Measurements from ENCODE around the gene SPHK2. TPM values are rescaled to one million over a fixed set of nuclear protein-coding genes. Genes with fewer than 3 reads are reported as not detected.

SPHK2 gene
- polyA plus RNA-seq (2013, experiment 1 of 2): 19.4 TPM
- 20.6 TPM for polyA plus RNA-seq (2013, experiment 2 of 2)

DNA sequence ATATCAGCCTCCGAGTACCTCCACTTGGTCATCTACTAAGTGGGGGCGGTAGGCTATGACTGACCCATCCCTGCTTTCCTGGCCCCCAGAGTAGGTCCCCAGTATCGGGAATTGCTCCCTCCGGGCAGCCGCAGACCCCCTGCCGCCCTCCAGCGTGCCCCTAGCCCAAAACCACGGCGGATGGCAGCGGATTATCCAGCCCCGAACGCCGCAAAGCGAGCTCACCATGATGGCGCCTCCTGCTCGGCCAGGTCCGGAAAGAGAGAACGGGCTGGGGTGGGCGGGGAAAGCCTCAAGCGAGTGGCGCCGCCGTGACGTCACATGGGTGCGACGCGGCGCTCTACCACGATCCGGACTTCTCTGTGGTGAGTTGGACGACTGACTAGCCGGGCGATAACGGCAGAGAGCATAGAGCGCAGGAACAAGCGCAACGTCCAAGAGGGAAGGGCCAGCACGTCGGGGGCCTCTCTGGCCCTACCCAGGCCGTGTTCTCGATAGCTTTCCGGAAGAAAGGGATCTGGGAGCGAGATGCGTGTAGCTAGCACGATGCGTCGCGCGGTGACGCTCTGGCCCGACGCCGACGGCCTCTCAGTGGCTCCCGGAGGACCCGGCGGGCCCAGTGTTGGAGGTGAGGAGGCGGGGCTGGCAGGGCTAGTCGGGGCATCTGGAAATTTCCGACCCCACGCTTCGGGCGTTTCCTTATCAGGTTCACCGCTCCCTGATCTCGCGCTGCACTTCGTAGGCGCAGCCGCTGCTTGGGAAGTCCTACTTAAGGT is at the start of gene SPHK2, which contains the start of gene RPL18:
SPHK2 (plus strand) TSS at position 591 of the 776 bp plus-strand sequence. CDS start 1,009 bp downstream, outside the sequence.
RPL18 (minus strand) TSS at position 263 of the 776 bp plus-strand sequence; CDS start at position 228, 35 bp downstream.
- Histone ChIP-seq H2BK120ac (ENCODE audit: low read depth, low read length) (no peak within 1 kb of the TSS), H2BK15ac (replicated peaks; ENCODE audit: low read depth) (no peak within 1 kb of the TSS), H3K9ac (ENCODE audit: low read length) (peak within 1 kb of the TSS; percentile 94), H3K27ac (ENCODE audit: low read depth, low read length) (peak within 1 kb of the TSS; percentile 73), H2BK5ac (ENCODE audit: low read length) (peak within 1 kb of the TSS; percentile 89), H4K5ac (ENCODE audit: low read length) (peak within 1 kb of the TSS; percentile 77), H3K56ac (ENCODE audit: low read length) (peak within 1 kb of the TSS; percentile 95), H3K79me1 (ENCODE audit: low read length) (peaks cover 11% of the 10 kb centered on the region), H3K18ac (ENCODE audit: low read length) (peak within 1 kb of the TSS; percentile 82), H3K79me2 (ENCODE audit: control insufficient read depth, insufficient read depth, low read length) (peaks cover 33% of the 10 kb centered on the region), H3K36me3 (ENCODE audit: control insufficient read depth, insufficient read depth, low read length) (peaks cover 26% of the 10 kb centered on the region), H3K4me2 (ENCODE audit: low read length) (peak within 1 kb of the TSS; percentile 73), H3K4me1 (ENCODE audit: control insufficient read depth, low read depth, low read length) (peaks cover 14% of the 10 kb centered on the region), H3K27me3 (ENCODE audit: insufficient read depth, low read length, poor library complexity) (no peaks in the 10 kb centered on the region), H3K23ac (ENCODE audit: low read length) (peak within 1 kb of the TSS; percentile 24), H3K4me3 (ENCODE audit: low read length) (peak within 1 kb of the TSS; percentile 99), H2AK5ac (ENCODE audit: low read length) (peak within 1 kb of the TSS; percentile 97), H4K8ac (ENCODE audit: low read depth, low read length) (no peak within 1 kb of the TSS), H3K4ac (ENCODE audit: low read depth, low read length) (peak within 1 kb of the TSS; percentile 88)
- peak; percentile 100 for DNase-seq
- no CpG with 5 or more reads among the region's 69 CpGs for WGBS (ENCODE audit: extremely low coverage, insufficient coverage, low lambda C conversion rate)

DNA sequence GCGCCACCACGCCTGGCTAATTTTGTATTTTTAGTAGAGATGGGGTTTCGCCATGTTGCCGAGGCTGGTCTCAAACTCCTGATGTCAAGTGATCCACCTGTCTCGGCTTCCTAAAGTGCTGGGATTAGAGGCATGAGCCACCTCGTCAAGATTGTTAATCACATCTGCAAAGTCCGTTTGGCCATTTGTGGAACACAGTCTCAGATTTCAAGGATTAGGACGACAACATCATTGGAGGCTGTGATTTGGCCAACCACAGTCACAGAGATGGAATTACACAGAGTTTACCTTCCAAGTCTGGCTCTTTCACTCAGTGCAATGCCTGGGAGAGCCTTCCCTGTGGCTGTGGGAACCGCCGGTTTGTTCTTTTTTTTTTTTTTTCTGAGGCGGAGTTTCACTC is 49.5 kb upstream of the SPHK2 start:
- H3K9ac ChIP-seq (ENCODE audit: low read length): no peak overlapping the region

GRCh38 chr19:48571378-48572162 is 47.7 kb upstream of the SPHK2 start:
- H3K23ac ChIP-seq (ENCODE audit: low read length): no peak overlapping the region
- no peak overlapping the region for H3K27ac ChIP-seq (ENCODE audit: low read depth, low read length)
- DNase-seq: no peak
- H3K27me3 ChIP-seq (ENCODE audit: insufficient read depth, low read length, poor library complexity): no peaks in the 10 kb centered on the region
- no peak overlapping the region for H3K56ac ChIP-seq (ENCODE audit: low read length)
- no peak overlapping the region for H3K18ac ChIP-seq (ENCODE audit: low read length)
- no peak overlapping the region for H2BK120ac ChIP-seq (ENCODE audit: low read depth, low read length)
- no peak overlapping the region for H3K4me3 ChIP-seq (ENCODE audit: low read length)
- H2AK5ac ChIP-seq (ENCODE audit: low read length): no peak overlapping the region
- H2BK15ac ChIP-seq (replicated peaks; ENCODE audit: low read depth): no peak overlapping the region
- H3K9ac ChIP-seq (ENCODE audit: low read length): no peak overlapping the region
- H3K79me1 ChIP-seq (ENCODE audit: low read length): no peaks in the 10 kb centered on the region
- H3K4ac ChIP-seq (ENCODE audit: low read depth, low read length): no peak overlapping the region
- H4K5ac ChIP-seq (ENCODE audit: low read length): no peak overlapping the region
- no peaks in the 10 kb centered on the region for H3K4me1 ChIP-seq (ENCODE audit: control insufficient read depth, low read depth, low read length)
- H4K8ac ChIP-seq (ENCODE audit: low read depth, low read length): no peak overlapping the region
- no CpG with 5 or more reads among the region's 5 CpGs for WGBS (ENCODE audit: extremely low coverage, insufficient coverage, low lambda C conversion rate)
- no peak overlapping the region for H3K4me2 ChIP-seq (ENCODE audit: low read length)
- no peaks in the 10 kb centered on the region for H3K36me3 ChIP-seq (ENCODE audit: control insufficient read depth, insufficient read depth, low read length)
- H3K79me2 ChIP-seq (ENCODE audit: control insufficient read depth, insufficient read depth, low read length): no peaks in the 10 kb centered on the region
- no peak overlapping the region for H2BK5ac ChIP-seq (ENCODE audit: low read length)

More for the DNA sequence above, 49.5 kb upstream of the SPHK2 start:
- peak overlapping the region; percentile 15 for H3K56ac ChIP-seq (ENCODE audit: low read length)
- H3K4me2 ChIP-seq (ENCODE audit: low read length): no peak overlapping the region
- H3K4me3 ChIP-seq (ENCODE audit: low read length): no peak overlapping the region
- H3K79me2 ChIP-seq (ENCODE audit: control insufficient read depth, insufficient read depth, low read length): no peaks in the 10 kb centered on the region
- no peak overlapping the region for H3K4ac ChIP-seq (ENCODE audit: low read depth, low read length)
- no peak overlapping the region for H2BK120ac ChIP-seq (ENCODE audit: low read depth, low read length)
- WGBS (ENCODE audit: extremely low coverage, insufficient coverage, low lambda C conversion rate): no CpG with 5 or more reads among the region's 11 CpGs
- H3K4me1 ChIP-seq (ENCODE audit: control insufficient read depth, low read depth, low read length): no peaks in the 10 kb centered on the region
- H3K27me3 ChIP-seq (ENCODE audit: insufficient read depth, low read length, poor library complexity): no peaks in the 10 kb centered on the region
- H2BK5ac ChIP-seq (ENCODE audit: low read length): no peak overlapping the region
- no peak overlapping the region for H2AK5ac ChIP-seq (ENCODE audit: low read length)
- H4K8ac ChIP-seq (ENCODE audit: low read depth, low read length): no peak overlapping the region
- DNase-seq: no peak
- H3K23ac ChIP-seq (ENCODE audit: low read length): no peak overlapping the region
- no peaks in the 10 kb centered on the region for H3K36me3 ChIP-seq (ENCODE audit: control insufficient read depth, insufficient read depth, low read length)
- no peak overlapping the region for H3K18ac ChIP-seq (ENCODE audit: low read length)
- no peak overlapping the region for H3K27ac ChIP-seq (ENCODE audit: low read depth, low read length)
- no peaks in the 10 kb centered on the region for H3K79me1 ChIP-seq (ENCODE audit: low read length)
- no peak overlapping the region for H4K5ac ChIP-seq (ENCODE audit: low read length)
- H2BK15ac ChIP-seq (replicated peaks; ENCODE audit: low read depth): no peak overlapping the region

DNA sequence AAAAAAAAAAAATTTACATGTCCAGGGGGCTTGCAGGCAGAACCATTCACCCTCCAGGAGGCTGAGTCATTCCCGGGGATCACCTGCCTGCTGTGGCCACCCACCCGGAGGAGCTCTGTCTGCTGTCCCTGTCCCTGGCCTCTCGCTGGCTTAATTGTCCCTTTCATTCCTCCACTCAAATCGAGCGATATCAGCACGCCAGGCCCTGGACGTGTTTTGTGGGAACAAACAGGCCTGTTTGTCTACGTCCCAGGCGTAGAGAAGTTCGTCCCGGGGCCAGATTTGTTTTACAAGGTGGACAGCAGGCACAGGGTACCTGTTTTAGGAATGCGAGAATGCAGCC is 46.2 kb upstream of the SPHK2 start:
- Histone ChIP-seq H3K27ac (ENCODE audit: low read depth, low read length) (no peak overlapping the region), H3K79me1 (ENCODE audit: low read length) (no peaks in the 10 kb centered on the region)
- WGBS (ENCODE audit: extremely low coverage, insufficient coverage, low lambda C conversion rate): no CpG with 5 or more reads among the region's 12 CpGs

DNA sequence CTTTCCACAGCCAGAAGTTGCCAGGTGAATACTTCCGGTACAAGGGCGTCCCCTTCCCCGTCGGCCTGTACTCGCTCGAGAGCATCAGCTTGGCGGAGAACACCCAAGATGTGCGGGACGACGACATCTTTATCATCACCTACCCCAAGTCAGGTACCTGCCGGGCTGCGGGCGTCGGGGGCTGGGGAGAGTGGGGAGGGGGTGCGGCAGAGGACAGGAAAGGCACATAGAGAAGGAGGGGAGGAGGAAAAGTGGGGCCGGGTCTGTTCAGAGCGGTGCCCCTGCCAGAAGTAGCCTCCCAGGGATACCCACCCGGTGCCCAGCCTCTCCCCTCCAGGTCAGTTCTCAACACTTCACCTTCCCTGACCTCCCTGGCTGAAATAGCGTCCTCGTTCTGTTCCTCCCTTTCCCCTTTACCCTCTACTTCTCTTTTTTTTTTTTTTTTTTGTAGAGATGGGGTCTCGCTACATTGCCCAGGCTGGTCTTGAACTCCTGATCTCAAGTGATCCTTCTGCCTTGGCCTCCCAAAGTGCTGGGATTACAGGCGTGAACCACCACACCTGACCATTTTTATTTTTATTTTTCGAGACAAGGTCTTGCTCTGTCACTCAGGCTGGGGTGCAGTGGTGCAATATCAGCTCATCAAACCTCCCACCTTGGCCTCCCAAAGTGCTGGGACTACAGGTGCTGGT is 43.2 kb upstream of the SPHK2 start:
- H3K4me3 ChIP-seq (ENCODE audit: low read length): no peak overlapping the region
- no peaks in the 10 kb centered on the region for H3K27me3 ChIP-seq (ENCODE audit: insufficient read depth, low read length, poor library complexity)
- no peak for DNase-seq
- no peak overlapping the region for H2BK120ac ChIP-seq (ENCODE audit: low read depth, low read length)
- H3K4ac ChIP-seq (ENCODE audit: low read depth, low read length): no peak overlapping the region
- H3K79me1 ChIP-seq (ENCODE audit: low read length): no peaks in the 10 kb centered on the region
- H3K56ac ChIP-seq (ENCODE audit: low read length): no peak overlapping the region
- WGBS (ENCODE audit: extremely low coverage, insufficient coverage, low lambda C conversion rate): no CpG with 5 or more reads among the region's 23 CpGs
- no peak overlapping the region for H3K27ac ChIP-seq (ENCODE audit: low read depth, low read length)
- no peak overlapping the region for H2BK5ac ChIP-seq (ENCODE audit: low read length)
- H3K23ac ChIP-seq (ENCODE audit: low read length): no peak overlapping the region
- no peak overlapping the region for H4K5ac ChIP-seq (ENCODE audit: low read length)
- H2AK5ac ChIP-seq (ENCODE audit: low read length): no peak overlapping the region
- no peaks in the 10 kb centered on the region for H3K79me2 ChIP-seq (ENCODE audit: control insufficient read depth, insufficient read depth, low read length)
- no peak overlapping the region for H4K8ac ChIP-seq (ENCODE audit: low read depth, low read length)
- no peaks in the 10 kb centered on the region for H3K36me3 ChIP-seq (ENCODE audit: control insufficient read depth, insufficient read depth, low read length)
- no peak overlapping the region for H2BK15ac ChIP-seq (replicated peaks; ENCODE audit: low read depth)
- no peak overlapping the region for H3K18ac ChIP-seq (ENCODE audit: low read length)
- no peak overlapping the region for H3K4me2 ChIP-seq (ENCODE audit: low read length)
- no peaks in the 10 kb centered on the region for H3K4me1 ChIP-seq (ENCODE audit: control insufficient read depth, low read depth, low read length)
- no peak overlapping the region for H3K9ac ChIP-seq (ENCODE audit: low read length)

More for the DNA sequence above, 46.2 kb upstream of the SPHK2 start:
- Histone ChIP-seq H3K18ac (ENCODE audit: low read length) (no peak overlapping the region), H3K4me1 (ENCODE audit: control insufficient read depth, low read depth, low read length) (no peaks in the 10 kb centered on the region), H3K4me2 (ENCODE audit: low read length) (no peak overlapping the region), H2BK120ac (ENCODE audit: low read depth, low read length) (no peak overlapping the region), H3K4ac (ENCODE audit: low read depth, low read length) (no peak overlapping the region), H4K5ac (ENCODE audit: low read length) (no peak overlapping the region), H3K4me3 (ENCODE audit: low read length) (no peak overlapping the region), H2BK15ac (replicated peaks; ENCODE audit: low read depth) (no peak overlapping the region), H2AK5ac (ENCODE audit: low read length) (no peak overlapping the region), H4K8ac (ENCODE audit: low read depth, low read length) (no peak overlapping the region), H3K27me3 (ENCODE audit: insufficient read depth, low read length, poor library complexity) (no peaks in the 10 kb centered on the region), H2BK5ac (ENCODE audit: low read length) (no peak overlapping the region), H3K79me2 (ENCODE audit: control insufficient read depth, insufficient read depth, low read length) (no peaks in the 10 kb centered on the region), H3K56ac (ENCODE audit: low read length) (peak overlapping the region; percentile 46), H3K23ac (ENCODE audit: low read length) (no peak overlapping the region), H3K9ac (ENCODE audit: low read length) (no peak overlapping the region), H3K36me3 (ENCODE audit: control insufficient read depth, insufficient read depth, low read length) (no peaks in the 10 kb centered on the region)
- peak; percentile 37 for DNase-seq
